Activated naive CD8-positive, alpha-beta T cell (primary cell): ENCODE data around the gene TADA2A.
A peak's percentile ranks its signal among the peaks of the same experiment; 100 is the strongest.

Experiments used
- H3K27ac Mint-ChIP-seq: one replicate; pipeline ENCODE4 v1.8.0; 2021; ENCODE audit warnings: mixed read lengths
- H3K27me3 Mint-ChIP-seq: one replicate; pipeline ENCODE4 v1.8.0; 2021; ENCODE audit warnings: mixed read lengths
- H3K36me3 Mint-ChIP-seq: one replicate; pipeline ENCODE4 v1.8.0; 2021; ENCODE audit warnings: mixed read lengths
- H3K4me1 Mint-ChIP-seq: one replicate; pipeline ENCODE4 v1.8.0; 2021; ENCODE audit warnings: low read depth, mixed read lengths
- H3K4me3 Mint-ChIP-seq: one replicate; pipeline ENCODE4 v1.8.0; 2021; ENCODE audit warnings: mild to moderate bottlenecking, mixed read lengths
- H3K9me3 Mint-ChIP-seq: one replicate; pipeline ENCODE4 v1.8.0; 2021; ENCODE audit warnings: low read depth, mixed read lengths

Gene TADA2A

GRCh38 chr17:37406635-37407461, at the start of gene TADA2A, which contains the start of gene ACACA:
TADA2A (plus strand) TSS chr17:37406886; CDS start chr17:37411366, 4,480 bp downstream.
ACACA (minus strand) TSS chr17:37406836; CDS start chr17:37406299, 537 bp downstream.
- Mint-ChIP-seq H3K4me3 (peak within 1 kb of the TSS; percentile 99), H3K27ac (peak within 1 kb of the TSS; percentile 98), H3K9me3 (no peaks in the 10 kb centered on the region), H3K27me3 (no peaks in the 10 kb centered on the region), H3K4me1 (peaks cover 44% of the 10 kb centered on the region), H3K36me3 (peaks cover 7% of the 10 kb centered on the region)

GRCh38 chr17:37358098-37358829, 48.4 kb upstream of the TADA2A start:
- Mint-ChIP-seq H3K27ac (peak overlapping the region; percentile 86), H3K4me1 (peaks cover 19% of the 10 kb centered on the region), H3K4me3 (peak overlapping the region; percentile 97)

GRCh38 chr17:37358830-37359681, 47.6 kb upstream of the TADA2A start:
- H3K27me3 Mint-ChIP-seq = no peaks in the 10 kb centered on the region
- peak overlapping the region; percentile 86 for H3K27ac Mint-ChIP-seq
- H3K9me3 Mint-ChIP-seq = no peaks in the 10 kb centered on the region
- H3K4me3 Mint-ChIP-seq = peak overlapping the region; percentile 97
- H3K4me1 Mint-ChIP-seq = peaks cover 19% of the 10 kb centered on the region
- peaks cover 4% of the 10 kb centered on the region for H3K36me3 Mint-ChIP-seq

More at GRCh38 chr17:37358098-37358829, 48.4 kb upstream of the TADA2A start:
- H3K9me3 Mint-ChIP-seq = no peaks in the 10 kb centered on the region
- no peaks in the 10 kb centered on the region for H3K27me3 Mint-ChIP-seq
- H3K36me3 Mint-ChIP-seq = peaks cover 4% of the 10 kb centered on the region

GRCh38 chr17:37359682-37360188, 47.0 kb upstream of the TADA2A start:
- peaks cover 19% of the 10 kb centered on the region for H3K4me1 Mint-ChIP-seq
- peak overlapping the region; percentile 79 for H3K4me3 Mint-ChIP-seq
- peak overlapping the region; percentile 47 for H3K27ac Mint-ChIP-seq
- peaks cover 4% of the 10 kb centered on the region for H3K36me3 Mint-ChIP-seq
- no peaks in the 10 kb centered on the region for H3K9me3 Mint-ChIP-seq
- H3K27me3 Mint-ChIP-seq = no peaks in the 10 kb centered on the region

GRCh38 chr17:37360632-37361031, 46.1 kb upstream of the TADA2A start:
- Mint-ChIP-seq H3K9me3 (no peaks in the 10 kb centered on the region), H3K36me3 (peaks cover 4% of the 10 kb centered on the region), H3K27me3 (no peaks in the 10 kb centered on the region), H3K4me1 (peaks cover 19% of the 10 kb centered on the region), H3K27ac (no peak overlapping the region), H3K4me3 (no peak overlapping the region)

- Mint-ChIP-seq H3K27me3 (no peaks in the 10 kb centered on the region), H3K9me3 (no peaks in the 10 kb centered on the region), H3K27ac (no peak overlapping the region), H3K4me3 (no peak overlapping the region), H3K4me1 (peaks cover 19% of the 10 kb centered on the region), H3K36me3 (peaks cover 4% of the 10 kb centered on the region)
Measured at GRCh38 chr17:37361543-37361942, 45.1 kb upstream of the TADA2A start.

GRCh38 chr17:37365589-37365988, 41.1 kb upstream of the TADA2A start:
- no peak overlapping the region for H3K27ac Mint-ChIP-seq
- H3K4me1 Mint-ChIP-seq = no peaks in the 10 kb centered on the region
- no peaks in the 10 kb centered on the region for H3K27me3 Mint-ChIP-seq
- no peak overlapping the region for H3K4me3 Mint-ChIP-seq
- no peaks in the 10 kb centered on the region for H3K36me3 Mint-ChIP-seq
- no peaks in the 10 kb centered on the region for H3K9me3 Mint-ChIP-seq

- H3K4me3 Mint-ChIP-seq = no peak overlapping the region
- H3K36me3 Mint-ChIP-seq = no peaks in the 10 kb centered on the region
- H3K27ac Mint-ChIP-seq = no peak overlapping the region
- no peaks in the 10 kb centered on the region for H3K27me3 Mint-ChIP-seq
- H3K4me1 Mint-ChIP-seq = peaks cover 4% of the 10 kb centered on the region
- H3K9me3 Mint-ChIP-seq = no peaks in the 10 kb centered on the region
Measured at GRCh38 chr17:37368577-37368976, 38.1 kb upstream of the TADA2A start.

GRCh38 chr17:37373530-37374159, 33.0 kb upstream of the TADA2A start:
- H3K36me3 Mint-ChIP-seq = no peaks in the 10 kb centered on the region
- peak overlapping the region; percentile 8 for H3K27ac Mint-ChIP-seq
- H3K27me3 Mint-ChIP-seq = no peaks in the 10 kb centered on the region
- no peak overlapping the region for H3K4me3 Mint-ChIP-seq
- peaks cover 4% of the 10 kb centered on the region for H3K4me1 Mint-ChIP-seq
- H3K9me3 Mint-ChIP-seq = no peaks in the 10 kb centered on the region

- Mint-ChIP-seq H3K27ac (no peak within 1 kb of the TSS), H3K9me3 (no peaks in the 10 kb centered on the region), H3K27me3 (no peaks in the 10 kb centered on the region), H3K36me3 (no peaks in the 10 kb centered on the region), H3K4me3 (no peak within 1 kb of the TSS), H3K4me1 (peaks cover 4% of the 10 kb centered on the region)
Measured at GRCh38 chr17:37375706-37376105, 31.0 kb upstream of the TADA2A start, which contains the start of gene C17orf78. C17orf78 (plus strand) TSS chr17:37375985; CDS start chr17:37376093, 108 bp downstream.

- no peaks in the 10 kb centered on the region for H3K36me3 Mint-ChIP-seq
- H3K27me3 Mint-ChIP-seq = no peaks in the 10 kb centered on the region
- H3K4me1 Mint-ChIP-seq = no peaks in the 10 kb centered on the region
- H3K9me3 Mint-ChIP-seq = no peaks in the 10 kb centered on the region
- no peak overlapping the region for H3K27ac Mint-ChIP-seq
- no peak overlapping the region for H3K4me3 Mint-ChIP-seq
Measured at GRCh38 chr17:37382056-37382455, 24.6 kb upstream of the TADA2A start.

GRCh38 chr17:37384560-37385149, 22.0 kb upstream of the TADA2A start:
- Mint-ChIP-seq H3K4me3 (no peak overlapping the region), H3K27me3 (no peaks in the 10 kb centered on the region), H3K9me3 (no peaks in the 10 kb centered on the region), H3K36me3 (peaks cover 5% of the 10 kb centered on the region), H3K4me1 (no peaks in the 10 kb centered on the region), H3K27ac (no peak overlapping the region)

- H3K4me3 Mint-ChIP-seq = no peak overlapping the region
- no peak overlapping the region for H3K27ac Mint-ChIP-seq
- peaks cover 5% of the 10 kb centered on the region for H3K36me3 Mint-ChIP-seq
- no peaks in the 10 kb centered on the region for H3K4me1 Mint-ChIP-seq
- no peaks in the 10 kb centered on the region for H3K27me3 Mint-ChIP-seq
- no peaks in the 10 kb centered on the region for H3K9me3 Mint-ChIP-seq
Measured at GRCh38 chr17:37385474-37385990, 21.2 kb upstream of the TADA2A start.
